Type B pancreatic cell (in vitro differentiated cells): Measurements from ENCODE around the gene HOXC11. TPM values are rescaled to one million over a fixed set of nuclear protein-coding genes. Genes with fewer than 3 reads are reported as not detected.

Experiments used
- DNase-seq: peaks from one replicate; pipeline ENCODE4 v3.0.0; 2021; ENCODE audit warnings: mixed read lengths; ENCODE audit not compliant: unreplicated experiment; ENCODE audit errors: extremely low spot score
- H3K27ac Mint-ChIP-seq: 2 replicates; pipeline ENCODE4 v1.8.0; 2021; ENCODE audit warnings: mild to moderate bottlenecking, mixed read lengths
- H3K27me3 Mint-ChIP-seq: 2 replicates; pipeline ENCODE4 v1.8.0; 2021; ENCODE audit warnings: mixed read lengths
- H3K36me3 Mint-ChIP-seq: 2 replicates; pipeline ENCODE4 v1.8.0; 2021; ENCODE audit warnings: mixed read lengths
- H3K4me1 Mint-ChIP-seq: one replicate; pipeline ENCODE4 v1.8.0; 2021; ENCODE audit warnings: mixed read lengths; ENCODE audit not compliant: unreplicated experiment
- H3K4me3 Mint-ChIP-seq: 2 replicates; pipeline ENCODE4 v1.8.0; 2021; ENCODE audit warnings: mild to moderate bottlenecking, mixed read lengths
- H3K9me3 Mint-ChIP-seq: 2 replicates; pipeline ENCODE4 v1.8.0; 2021; ENCODE audit warnings: mixed read lengths
- total RNA-seq: library from RNA; stranded (reverse); gene quantifications from 2 replicates; pipeline ENCODE4 v1.2.1, GENCODE V29; 2021; ENCODE audit warnings: low replicate concordance
- TF ChIP-seq, protein P1 (sequence below): fragments of 200-600 bp; sonication (generic); conservative IDR thresholded peaks from 2 replicates; pipeline ENCODE4 v1.5.0; 2021; ENCODE audit warnings: antibody characterized with exemption, mild to moderate bottlenecking

The HOXC11 gene
- total RNA-seq, 1 donor from 2014 or later, result 0.12 TPM

DNA sequence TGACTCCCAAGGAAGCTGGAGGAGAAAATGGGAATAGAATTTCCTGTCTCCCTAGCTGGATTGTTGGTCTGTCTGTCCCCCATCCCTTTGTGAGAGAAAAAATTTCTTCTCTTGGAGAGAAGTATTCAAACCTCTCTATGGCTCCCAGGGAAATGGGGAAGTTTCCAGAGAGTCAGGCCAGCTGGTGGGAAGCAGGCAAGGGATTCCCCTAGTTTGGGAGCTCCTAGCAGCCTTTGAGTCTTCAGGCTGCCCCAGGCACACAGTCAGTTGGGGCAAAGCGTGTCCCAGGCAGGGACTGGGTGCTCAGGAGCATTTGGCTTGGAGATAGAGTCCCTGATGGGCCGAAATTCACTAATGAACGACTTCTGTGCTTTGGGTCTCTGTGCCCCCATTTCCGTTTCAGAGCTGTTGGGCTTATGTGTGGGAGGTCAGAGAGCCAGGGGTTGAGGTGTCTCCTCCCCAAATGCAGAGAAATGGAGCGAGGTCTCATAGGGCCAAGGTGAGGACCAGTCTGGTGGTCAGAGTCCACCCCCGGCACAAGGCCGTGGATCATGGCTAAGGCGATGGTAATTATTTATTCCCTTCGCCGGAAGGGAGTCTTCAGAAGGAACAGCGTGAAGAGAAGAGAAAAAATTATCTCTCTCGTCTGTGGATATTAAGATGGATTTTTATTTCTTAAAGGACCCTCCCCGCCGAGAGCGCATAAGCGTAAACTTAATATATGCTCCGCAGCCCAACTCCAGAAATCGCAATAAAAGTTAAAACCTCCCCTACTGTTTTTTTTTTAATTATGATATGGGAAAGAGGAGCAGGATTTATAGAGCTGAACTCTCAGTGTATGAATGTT lies 20.5 kb downstream of the HOXC11 start:
- TF ChIP-seq, protein P1, sequence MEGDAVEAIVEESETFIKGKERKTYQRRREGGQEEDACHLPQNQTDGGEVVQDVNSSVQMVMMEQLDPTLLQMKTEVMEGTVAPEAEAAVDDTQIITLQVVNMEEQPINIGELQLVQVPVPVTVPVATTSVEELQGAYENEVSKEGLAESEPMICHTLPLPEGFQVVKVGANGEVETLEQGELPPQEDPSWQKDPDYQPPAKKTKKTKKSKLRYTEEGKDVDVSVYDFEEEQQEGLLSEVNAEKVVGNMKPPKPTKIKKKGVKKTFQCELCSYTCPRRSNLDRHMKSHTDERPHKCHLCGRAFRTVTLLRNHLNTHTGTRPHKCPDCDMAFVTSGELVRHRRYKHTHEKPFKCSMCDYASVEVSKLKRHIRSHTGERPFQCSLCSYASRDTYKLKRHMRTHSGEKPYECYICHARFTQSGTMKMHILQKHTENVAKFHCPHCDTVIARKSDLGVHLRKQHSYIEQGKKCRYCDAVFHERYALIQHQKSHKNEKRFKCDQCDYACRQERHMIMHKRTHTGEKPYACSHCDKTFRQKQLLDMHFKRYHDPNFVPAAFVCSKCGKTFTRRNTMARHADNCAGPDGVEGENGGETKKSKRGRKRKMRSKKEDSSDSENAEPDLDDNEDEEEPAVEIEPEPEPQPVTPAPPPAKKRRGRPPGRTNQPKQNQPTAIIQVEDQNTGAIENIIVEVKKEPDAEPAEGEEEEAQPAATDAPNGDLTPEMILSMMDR, result no peak
- no peaks in the 10 kb centered on the region for H3K36me3 Mint-ChIP-seq
- H3K9me3 Mint-ChIP-seq, result no peaks in the 10 kb centered on the region
- peak overlapping the region; percentile 54 for H3K27ac Mint-ChIP-seq
- peaks cover 19% of the 10 kb centered on the region for H3K4me1 Mint-ChIP-seq
- H3K27me3 Mint-ChIP-seq, result peaks cover 100% of the 10 kb centered on the region
- H3K4me3 Mint-ChIP-seq, result peak overlapping the region; percentile 79
- DNase-seq, result no peak

GRCh38 chr12:53994009-53994263 lies 21.0 kb downstream of the HOXC11 start:
- Mint-ChIP-seq H3K9me3 (no peaks in the 10 kb centered on the region), H3K36me3 (no peaks in the 10 kb centered on the region), H3K27ac (peak overlapping the region; percentile 54), H3K27me3 (peaks cover 100% of the 10 kb centered on the region), H3K4me3 (peak overlapping the region; percentile 79), H3K4me1 (peaks cover 19% of the 10 kb centered on the region)
- TF ChIP-seq, protein P1, result no peak
- DNase-seq, result no peak

DNA sequence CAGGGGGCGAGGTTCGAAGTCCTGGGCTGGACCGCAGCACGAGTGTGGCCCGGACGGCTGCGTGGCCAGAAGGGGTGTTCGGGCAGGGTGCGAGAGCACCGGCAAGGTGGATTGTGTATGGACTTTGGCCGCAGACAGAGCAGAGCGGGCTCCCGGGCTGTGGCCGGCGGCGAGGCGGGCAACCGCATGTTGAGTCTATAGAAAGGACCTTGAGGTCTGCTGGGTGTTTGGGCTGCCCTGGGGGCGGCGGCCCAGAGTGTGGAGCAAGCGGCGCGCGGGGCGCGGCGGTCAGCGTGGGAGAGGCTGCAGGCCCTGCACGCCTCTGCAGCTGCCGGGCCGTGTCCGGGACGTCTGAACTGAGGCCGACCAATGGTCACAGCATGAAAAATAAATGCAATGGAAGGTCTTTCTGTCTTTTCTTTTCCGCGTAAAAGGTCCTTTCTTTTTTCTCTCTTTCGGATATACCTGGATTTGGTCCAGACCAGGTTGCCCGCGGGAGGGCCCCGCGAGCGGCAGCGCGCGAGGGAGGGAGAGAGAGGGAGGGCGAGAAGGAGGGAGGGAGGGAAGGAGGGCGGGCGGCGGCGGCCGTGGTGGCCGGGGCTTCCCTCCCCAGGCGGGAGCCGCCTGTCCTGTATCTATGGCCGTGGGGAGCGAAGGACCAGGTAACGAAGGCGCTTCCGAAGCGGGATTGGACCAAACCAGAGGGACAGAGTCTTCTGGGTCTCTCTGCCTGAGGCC lies 21.5 kb downstream of the HOXC11 start:
- no peaks in the 10 kb centered on the region for H3K36me3 Mint-ChIP-seq
- no peak for DNase-seq
- peak overlapping the region; percentile 54 for H3K27ac Mint-ChIP-seq
- peak overlapping the region; percentile 79 for H3K4me3 Mint-ChIP-seq
- peaks cover 100% of the 10 kb centered on the region for H3K27me3 Mint-ChIP-seq
- H3K4me1 Mint-ChIP-seq, result peaks cover 14% of the 10 kb centered on the region
- TF ChIP-seq, protein P1, result no peak
- H3K9me3 Mint-ChIP-seq, result no peaks in the 10 kb centered on the region

DNA sequence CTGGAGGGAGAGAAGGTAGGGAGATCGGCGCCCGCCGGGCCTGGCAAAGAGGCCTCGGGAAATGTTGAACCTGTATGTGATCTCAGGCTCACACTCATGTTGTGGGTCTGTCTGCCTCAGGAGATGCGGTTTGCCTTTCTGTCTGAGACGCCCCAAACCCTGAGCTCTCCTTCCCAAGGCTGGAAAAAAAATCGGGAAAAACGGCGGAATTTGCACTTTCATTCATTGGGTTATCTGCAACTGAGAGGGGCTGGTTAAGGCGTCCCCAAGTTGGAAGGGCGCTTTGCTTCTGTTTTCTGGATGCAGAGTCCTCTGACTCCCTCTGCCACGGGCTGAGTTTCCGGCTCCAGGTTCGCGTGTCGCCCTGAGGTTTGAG lies 22.1 kb downstream of the HOXC11 start:
- peaks cover 11% of the 10 kb centered on the region for H3K4me1 Mint-ChIP-seq
- TF ChIP-seq, protein P1, result no peak
- H3K36me3 Mint-ChIP-seq, result no peaks in the 10 kb centered on the region
- H3K4me3 Mint-ChIP-seq, result peak overlapping the region; percentile 66
- no peak for DNase-seq
- peaks cover 100% of the 10 kb centered on the region for H3K27me3 Mint-ChIP-seq
- H3K9me3 Mint-ChIP-seq, result no peaks in the 10 kb centered on the region
- peak overlapping the region; percentile 28 for H3K27ac Mint-ChIP-seq

DNA sequence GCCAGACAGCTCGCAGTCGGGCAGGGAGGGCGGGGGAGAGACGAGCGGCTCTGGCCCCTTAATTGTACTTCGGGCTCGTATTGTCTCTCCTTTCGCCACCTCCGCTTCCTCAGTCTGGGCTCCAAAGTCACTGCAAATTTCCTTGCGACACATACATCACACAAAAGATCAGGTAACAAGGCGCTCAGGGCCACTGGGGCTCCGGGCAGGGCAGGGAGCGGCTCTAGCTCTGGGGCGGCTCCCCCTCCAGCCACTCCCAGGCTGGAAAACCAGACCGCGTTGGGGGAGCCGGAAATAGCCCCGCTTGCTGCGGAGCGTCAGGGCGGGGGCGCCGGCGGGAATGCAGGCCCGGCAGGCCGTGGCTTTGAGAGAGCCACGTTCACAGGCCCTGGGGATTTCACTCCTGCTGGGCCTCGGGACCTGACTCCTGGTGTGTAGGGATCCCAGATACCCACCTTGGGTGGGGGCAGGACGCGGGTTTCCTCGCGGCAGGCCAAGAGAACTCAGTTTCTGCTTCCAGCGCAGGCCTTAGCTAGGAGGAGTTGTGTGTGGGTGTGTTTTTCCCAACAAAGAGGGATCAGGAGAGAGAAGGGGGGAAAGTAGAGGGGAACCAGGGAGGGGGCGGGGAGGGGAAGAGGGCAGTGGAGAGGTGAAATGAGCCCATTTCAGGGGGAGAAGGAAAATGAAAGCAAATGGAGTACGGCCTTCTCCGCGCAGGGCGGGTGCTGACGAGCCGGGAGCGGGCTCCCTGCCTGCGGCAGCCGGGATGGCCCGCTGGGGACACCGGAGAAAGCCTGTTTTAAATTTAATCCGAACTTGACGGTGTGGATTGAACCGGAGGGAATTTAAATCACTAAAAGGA lies 22.7 kb downstream of the HOXC11 start:
- DNase-seq, result no peak
- peak overlapping the region; percentile 76 for H3K4me3 Mint-ChIP-seq
- H3K4me1 Mint-ChIP-seq, result peaks cover 11% of the 10 kb centered on the region
- no peaks in the 10 kb centered on the region for H3K9me3 Mint-ChIP-seq
- TF ChIP-seq, protein P1, result no peak
- H3K27ac Mint-ChIP-seq, result peak overlapping the region; percentile 28
- peaks cover 100% of the 10 kb centered on the region for H3K27me3 Mint-ChIP-seq
- H3K36me3 Mint-ChIP-seq, result no peaks in the 10 kb centered on the region
